HG02970 (cell line): Measurements from ENCODE around the gene GABARAPL1.
"Not testable (repeated sequence)": the region's sequence is repeated elsewhere in the genome, so short reads cannot be mapped to it uniquely, and the experiment has no call there.

Source experiments
- ATAC-seq: cut with Tn5 transposase; IDR thresholded peaks from one replicate; pipeline ENCODE4 v1.9.1; 2021; ENCODE audit warnings: mild to moderate bottlenecking, moderate library complexity, moderate number of reproducible peaks; ENCODE audit not compliant: unreplicated experiment, low FRiP score

Gene GABARAPL1

DNA sequence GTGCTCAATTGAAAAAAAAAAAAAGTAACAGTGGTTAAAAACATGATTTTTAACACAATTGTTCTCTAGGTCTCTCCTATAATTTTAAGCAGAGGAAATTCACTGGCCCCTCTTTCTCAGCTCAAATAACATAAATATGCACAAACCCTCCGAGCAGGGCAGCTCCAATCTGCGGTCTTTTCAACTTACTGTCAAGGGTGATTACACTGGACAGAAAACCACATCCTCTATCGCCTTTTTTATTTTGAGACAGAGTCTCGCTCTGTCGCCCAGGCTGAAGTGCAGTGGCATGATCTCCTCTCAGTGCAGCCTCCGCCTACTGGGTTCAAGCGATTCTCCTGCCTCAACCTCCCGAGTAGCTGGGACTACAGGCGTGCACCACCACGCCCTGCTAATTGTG, 16.5 kb upstream of the GABARAPL1 start:
- ATAC-seq: no peak

DNA sequence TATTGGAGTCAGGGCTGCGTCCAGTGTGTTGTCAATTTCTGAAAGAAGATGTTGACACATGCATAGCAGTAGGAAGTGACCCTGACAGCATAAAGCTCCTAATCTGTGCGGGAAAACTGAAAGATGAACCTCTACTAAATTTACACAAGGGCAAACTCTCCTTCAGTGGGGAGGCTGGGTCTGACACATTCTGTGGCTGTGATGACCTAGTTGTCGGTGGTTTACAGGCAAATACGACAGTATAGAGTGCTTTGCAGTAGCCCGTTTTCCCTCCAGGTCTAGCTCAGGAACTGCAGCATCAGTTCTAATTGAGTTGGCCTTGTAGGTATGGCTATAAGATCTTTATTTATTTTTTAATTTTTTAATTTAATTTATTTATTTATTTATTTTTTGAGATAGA, 14.8 kb upstream of the GABARAPL1 start:
- ATAC-seq: no peak

DNA sequence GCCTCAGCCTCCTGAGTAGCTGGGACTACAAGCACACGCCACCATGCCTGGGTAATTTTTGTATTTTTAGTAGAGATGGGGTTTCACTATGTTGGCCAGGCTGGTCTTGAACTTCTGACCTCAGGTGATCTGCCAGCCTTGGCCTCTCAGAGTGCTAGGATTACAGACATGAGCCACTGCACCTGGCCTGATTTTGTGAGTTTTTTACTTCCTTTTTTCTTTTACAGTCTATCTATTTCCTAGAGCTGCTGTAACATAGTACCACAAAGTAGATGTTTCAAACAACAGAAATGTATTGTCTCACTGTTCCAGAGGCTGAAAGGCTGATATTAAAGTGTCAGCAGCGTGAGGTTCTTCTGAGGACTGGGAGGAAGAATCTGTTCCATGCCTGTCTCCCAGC, 8.2 kb upstream of the GABARAPL1 start:
- not testable (repeated sequence) for ATAC-seq

DNA sequence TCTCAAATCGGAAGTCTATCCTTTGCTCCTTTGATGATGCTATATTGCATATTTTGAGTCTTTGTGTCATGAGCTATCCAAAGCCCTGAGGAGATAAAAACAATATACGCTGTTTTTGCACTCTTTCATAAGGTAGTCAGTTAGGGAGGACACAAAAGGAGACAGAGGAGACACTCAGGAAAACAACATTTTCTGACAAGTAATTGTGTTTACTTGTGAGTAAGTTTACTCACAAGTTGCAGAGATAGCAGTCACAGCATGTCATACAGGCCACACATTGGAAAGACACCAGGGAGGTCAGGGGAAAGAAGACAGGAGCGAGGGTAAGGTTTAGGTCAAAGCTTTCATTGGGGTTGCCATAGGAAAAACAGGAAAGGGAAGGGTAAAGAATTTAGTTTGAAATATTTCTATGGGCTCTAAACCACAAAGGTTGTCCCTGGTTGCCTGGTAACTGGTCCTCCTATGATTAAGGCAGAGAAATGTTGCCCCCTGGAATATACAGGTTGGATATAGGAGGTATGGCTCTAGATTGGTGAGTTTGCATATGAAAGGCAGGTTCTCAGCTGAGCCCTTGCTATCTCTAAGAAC, 7.4 kb upstream of the GABARAPL1 start:
- ATAC-seq: no peak

DNA sequence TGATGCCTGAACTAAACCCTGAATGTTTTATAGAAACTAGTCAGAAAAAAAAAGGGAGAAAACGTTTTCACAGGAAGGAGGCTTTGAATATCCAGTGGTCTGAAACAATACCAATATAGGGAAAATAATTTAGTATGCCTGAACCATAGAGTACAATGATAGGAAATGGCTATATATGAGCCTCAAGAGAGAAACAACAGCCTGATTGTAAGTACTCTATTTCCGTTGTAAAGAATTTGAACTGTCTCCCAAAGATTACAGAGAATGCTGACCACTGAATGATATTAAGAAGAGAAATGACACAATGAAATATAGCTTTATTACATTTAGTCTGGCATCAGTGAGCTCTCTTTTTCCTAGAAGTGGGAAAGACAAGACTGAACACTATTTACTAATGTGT, 5.5 kb upstream of the GABARAPL1 start:
- ATAC-seq: no peak

DNA sequence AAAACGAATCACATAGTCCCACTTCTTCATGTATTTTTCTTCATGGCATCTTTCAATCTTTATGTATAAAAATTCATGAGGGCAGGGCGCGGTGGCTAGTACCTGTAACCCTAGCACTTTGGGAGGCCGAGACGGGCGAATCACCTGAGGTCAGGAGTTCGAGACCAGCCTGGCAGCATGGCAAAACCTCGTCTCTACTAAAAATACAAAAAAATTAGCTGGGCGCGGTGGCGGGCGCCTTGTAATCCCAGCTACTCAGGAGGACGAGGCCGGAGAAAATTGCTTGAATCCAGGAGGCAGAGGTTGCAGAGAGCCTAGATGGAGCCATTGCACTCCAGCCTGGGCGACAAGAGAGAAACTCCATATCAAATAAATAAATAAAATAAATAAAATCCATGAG, 2.5 kb upstream of the GABARAPL1 start:
- ATAC-seq: no peak

DNA sequence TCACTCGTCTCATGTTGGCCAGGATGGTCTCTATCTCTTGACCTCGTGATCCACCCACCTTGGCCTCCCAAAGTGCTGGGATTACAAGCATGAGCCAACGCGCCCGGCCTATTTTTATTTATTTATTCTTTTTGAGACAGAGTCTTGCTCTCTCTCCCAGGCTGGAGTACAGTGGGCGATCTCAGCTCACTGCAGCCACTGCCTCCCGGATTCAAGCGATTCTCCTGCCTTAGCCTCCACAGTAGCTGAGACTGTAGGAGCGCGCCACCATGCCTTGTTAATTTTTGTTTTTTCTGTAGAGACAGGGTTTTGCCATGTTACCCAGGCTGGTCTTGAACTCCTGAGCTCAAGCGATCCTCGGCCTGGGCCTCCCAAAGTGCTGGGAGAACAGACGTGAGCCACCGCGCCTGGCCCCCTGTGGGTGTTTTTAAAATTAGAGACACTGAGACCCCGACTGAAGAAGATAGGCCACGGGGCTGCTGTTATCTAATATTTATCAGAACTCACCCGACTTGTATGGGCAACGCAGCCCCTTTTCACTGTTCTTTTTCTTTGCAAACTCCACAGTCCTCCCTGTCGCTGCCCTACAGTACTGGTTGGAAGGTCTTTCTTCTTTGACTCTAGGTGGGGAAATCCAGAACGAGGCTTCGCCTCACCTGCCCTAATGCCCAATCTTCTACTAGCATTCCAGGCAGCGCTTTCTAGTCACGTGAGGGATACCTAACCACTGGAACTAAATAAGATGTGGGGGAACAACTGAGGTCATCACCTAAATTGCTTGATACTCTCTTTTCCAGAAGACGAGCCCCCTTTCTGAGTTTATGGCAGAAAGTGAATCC, 1.4 kb upstream of the GABARAPL1 start:
- no peak for ATAC-seq

DNA sequence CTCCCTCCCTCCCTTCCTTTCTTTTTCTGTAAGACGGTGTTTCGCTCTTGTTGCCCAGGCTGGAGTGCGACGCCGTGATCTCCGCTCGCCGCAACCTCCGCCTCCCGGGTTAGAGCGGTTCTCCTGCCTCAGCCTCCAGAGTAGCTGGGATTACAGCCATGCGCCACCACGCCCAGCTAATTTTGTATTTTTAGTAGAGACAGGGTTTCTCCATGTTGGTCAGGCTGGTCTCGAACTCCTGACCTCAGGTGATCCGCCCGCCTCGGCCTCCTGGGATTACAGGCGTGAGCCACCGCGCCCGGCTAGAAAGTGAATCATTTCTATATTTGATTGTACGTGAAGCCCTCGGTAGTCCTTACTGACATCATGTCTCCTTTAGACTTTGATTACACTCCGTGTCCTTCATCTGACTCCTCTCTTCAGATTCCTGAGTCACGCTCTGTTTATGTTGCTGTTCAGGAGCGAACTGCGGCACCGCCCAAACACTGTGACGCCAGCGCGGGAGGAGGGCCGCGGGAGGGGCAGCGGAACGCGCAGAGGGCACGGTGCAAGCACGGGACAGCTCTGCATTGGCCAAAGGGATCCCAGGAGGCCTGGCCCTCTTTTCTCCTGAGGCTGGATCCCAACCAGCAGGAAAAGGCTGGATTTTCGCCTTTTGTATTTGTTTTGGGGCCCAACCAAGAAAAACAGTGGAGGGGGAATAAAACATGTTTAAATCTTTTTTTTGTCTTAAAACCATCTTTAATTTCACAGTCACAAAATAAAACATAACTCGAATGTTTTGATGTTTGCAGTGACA, 538 bp upstream of the GABARAPL1 start:
- ATAC-seq: no peak

DNA sequence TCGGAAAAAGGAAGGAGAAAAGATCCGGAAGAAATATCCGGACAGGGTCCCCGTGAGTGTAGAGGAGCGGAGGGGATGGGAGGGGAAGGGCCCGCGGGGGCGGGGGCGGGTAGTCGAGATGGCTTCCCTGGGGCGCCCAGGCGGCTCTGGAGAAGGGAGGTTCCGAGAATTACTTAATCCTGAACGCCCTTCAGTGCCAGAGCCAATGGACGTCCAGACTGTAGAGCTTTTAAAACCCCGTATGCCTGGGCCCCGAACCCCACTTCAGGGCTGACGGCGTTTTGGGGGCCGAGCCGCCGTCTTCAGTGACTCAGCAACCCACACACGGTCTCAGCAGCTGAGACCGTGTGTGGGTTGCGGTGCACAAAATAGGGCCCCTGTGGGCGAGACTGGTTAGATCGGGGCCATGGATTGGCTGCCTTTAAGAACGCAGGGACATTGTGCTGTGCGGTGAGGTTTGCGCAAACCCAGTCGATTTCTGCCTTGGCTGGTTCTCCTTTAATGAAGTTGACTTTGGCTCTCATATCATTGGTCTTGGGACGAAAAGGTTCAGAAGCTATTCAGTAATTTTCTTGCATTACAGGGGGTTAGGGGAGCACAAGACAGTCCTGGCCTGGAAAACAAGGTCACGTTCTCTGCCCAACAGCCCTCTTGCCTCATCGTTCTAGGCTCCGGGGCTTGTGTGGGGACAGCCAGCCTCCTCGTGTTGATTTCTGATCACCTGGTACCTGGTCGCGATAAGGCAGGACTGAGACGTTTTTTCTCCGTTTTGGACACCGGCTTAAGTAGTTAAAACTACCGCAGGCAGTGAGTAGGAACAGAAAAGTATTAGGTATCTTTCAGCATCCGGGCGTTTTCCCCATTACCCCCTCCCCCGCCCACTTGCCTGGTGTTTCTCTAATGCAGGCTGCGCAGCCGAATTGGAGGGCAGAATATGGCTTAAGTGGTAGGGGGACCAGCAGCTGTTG, 775 bp downstream of the GABARAPL1 start:
- no peak for ATAC-seq

DNA sequence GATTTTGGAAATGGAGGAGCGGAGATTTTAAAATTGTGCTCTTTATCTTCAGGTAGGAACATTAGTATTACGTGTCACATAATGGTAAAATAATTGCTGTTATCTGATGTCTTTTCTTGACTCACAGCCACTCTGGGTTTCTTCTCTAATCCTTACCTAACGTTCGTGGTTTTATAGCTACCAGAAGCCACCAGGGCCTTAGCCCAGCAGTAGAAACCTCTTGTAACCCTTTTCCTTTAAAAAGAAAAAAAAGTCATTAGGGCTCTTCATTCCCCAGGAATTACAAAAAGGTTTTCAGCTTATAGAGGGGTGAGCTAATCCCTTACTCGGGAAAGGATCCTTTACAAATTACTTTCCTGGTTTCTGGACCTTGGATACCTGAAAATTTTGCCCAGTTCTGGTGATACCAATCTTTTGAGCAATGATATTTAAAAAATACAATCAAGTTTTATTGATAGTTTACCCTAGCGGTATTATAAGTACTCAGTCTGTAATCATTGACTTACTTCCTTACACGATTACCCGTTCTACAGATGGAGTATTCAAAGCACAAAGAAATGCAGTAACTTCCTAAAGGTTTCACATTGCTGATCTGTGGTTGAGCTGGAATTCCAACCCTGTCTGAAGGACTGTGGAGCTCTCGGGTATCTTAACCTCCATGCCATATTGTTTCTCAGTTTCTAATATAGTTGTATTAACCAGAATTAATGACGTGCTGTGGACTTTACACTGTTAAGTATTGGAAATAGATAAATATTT, 1.6 kb downstream of the GABARAPL1 start:
- ATAC-seq: no peak

DNA sequence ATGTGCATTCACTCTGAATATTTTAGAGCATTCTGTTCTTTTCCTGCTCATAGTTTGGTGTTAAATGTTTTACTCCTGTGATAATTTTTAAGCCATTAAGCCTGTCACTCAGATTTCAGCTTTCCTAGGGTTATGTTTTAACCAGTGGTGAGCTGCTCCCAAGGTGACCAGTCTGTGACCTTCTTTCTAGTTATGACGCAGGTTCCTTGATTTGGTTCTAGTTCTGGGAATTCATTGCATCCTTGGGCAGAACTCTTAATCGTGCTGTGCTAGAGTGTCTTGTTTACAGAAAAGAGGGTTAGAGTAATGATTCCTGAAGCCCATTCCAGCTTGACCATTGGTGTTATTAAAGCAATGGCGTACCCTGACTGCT, 2.2 kb downstream of the GABARAPL1 start:
- no peak for ATAC-seq

DNA sequence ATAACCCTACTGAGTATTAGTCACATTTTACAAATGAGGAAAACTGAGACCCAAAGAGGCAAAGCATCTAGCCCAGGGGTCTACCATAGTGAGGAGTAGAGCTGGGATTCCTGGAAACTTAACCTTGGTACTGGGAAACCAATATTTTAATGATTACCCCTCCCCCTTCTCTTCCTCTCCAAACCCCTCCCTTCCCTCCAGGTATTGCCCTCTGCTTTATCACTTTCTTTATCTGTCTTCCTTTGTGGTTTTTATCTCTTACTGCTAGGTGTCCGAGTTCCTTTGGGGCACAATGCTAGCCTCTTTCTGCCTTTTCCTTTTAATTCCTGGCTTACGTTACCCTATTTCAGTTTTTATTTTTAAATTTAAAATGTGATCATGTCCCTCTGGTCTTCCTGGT, 2.8 kb downstream of the GABARAPL1 start:
- ATAC-seq: no peak

DNA sequence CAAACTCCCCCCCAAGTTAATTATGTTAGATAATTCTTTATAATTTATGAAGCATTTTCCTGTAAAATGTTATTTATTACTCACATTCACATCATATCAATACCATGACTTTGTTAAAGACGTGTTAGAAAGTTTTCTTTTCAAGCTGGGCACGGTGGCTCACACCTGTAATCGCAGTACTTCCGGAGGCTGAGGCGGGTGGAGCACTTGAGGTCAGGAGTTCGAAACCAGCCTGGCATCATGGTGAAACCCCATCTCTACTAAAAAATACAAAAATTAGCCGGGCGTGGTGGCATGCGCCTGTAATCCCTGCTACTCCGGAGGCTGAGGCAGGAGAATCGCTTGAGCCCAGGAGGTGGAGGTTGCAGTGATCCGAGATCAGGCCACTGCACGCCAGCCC, 3.3 kb downstream of the GABARAPL1 start:
- ATAC-seq: not testable (repeated sequence)

DNA sequence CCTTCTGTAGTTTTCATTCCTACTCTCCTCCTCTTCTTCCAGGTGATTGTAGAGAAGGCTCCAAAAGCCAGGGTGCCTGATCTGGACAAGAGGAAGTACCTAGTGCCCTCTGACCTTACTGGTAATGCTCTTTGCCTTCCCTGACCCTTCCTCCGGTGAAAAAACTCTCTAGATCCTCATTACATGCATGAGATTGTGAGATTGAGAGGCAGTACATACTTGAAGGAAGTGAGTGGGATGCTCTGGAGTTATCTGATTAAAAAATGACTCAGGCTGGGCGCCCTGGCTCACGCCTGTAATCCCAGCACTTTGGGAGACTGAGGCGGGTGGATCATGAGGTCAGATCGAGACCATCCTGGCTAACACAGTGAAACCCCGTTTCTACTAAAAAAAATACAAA, 5.3 kb downstream of the GABARAPL1 start:
- no peak for ATAC-seq

DNA sequence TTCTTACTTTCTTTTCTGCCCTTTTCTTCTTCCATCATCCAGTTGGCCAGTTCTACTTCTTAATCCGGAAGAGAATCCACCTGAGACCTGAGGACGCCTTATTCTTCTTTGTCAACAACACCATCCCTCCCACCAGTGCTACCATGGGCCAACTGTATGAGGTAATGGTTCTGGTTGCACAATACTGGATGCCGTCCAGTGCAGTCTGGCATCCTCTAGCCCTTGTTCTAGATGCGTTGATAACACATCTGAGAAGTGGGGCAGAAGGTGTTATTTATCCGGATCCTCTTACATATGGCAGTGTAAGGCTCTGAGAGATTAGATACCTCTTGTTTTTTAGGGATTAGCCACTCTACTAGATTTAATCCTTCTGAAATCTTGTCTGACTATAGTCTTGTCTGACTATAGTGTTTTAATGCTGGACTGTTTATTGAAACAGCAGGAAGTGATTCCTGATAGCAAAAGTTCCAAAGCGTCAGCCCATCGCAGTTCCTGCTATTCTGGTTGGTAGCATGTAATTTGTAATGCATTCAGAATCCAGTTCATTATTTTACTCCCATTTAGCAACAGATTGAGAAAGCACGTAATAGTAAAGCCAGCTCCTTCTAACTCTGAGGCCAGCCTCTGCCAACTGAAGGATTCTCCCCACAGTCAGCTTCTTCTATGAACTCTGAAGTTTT, 7.9 kb downstream of the GABARAPL1 start:
- no peak for ATAC-seq

DNA sequence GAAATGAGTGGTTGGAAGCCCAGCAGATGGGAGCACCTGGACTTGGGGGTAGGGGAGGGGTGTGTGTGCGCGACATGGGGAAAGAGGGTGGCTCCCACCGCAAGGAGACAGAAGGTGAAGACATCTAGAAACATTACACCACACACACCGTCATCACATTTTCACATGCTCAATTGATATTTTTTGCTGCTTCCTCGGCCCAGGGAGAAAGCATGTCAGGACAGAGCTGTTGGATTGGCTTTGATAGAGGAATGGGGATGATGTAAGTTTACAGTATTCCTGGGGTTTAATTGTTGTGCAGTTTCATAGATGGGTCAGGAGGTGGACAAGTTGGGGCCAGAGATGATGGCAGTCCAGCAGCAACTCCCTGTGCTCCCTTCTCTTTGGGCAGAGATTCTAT, 9.2 kb downstream of the GABARAPL1 start:
- ATAC-seq: no peak

DNA sequence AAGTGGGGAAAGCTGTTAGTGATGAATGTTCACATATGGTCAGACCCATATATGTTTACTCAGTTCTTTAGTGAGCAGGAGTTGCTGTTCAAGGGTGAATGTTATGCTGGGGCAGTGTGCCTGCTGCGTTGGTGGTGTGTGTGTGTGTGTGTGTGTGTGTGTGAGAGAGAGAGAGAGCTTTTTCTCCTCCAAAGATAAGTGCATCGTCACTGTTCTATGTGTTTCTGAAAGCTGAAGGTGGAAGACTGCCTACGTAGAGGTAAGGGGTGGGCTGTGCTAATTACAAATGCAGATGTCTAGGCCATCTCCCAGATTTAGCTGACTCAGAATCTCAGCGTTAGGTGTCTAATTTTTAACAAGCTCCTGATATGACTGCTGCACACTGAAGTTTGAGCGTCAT, 10.5 kb downstream of the GABARAPL1 start:
- no peak for ATAC-seq

DNA sequence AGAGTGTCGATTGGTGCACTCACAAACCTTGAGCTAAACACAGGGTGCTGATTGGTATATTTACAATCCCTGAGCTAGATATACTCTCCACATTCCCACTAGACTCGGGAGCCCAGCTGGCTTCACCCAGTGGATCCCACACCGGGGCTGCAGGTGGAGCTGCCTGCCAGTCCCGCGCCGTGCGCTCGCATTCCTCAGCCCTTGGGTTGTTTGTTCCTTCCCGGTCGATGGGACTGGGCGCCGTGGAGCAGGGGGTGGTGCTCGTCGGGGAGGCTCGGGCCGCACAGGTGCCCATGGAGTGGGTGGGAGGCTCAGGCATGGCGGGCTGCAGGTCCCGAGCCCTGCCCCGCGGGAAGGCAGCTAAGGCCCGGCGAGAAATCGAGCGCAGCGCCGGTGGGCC, 12.7 kb downstream of the GABARAPL1 start:
- not testable (repeated sequence) for ATAC-seq

DNA sequence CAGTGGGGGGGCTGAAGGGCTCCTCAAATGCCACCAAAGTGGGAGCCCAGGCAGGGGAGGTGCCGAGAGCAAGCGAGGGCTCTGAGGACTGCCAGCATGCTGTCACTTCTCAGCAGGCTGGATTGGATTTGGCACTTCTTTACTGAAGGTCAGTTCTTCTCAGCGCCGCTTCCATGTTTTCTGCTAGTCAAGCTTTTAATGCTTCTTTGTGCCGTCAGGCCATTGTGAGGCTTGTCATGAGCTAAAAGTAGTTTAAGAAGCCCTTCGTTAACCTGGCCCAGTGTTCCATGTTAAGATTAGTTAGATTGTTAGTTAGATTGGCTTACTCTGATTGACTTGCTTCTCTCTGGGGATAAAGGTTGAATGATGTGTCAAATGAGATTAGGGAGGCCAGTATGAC, 13.4 kb downstream of the GABARAPL1 start:
- no peak for ATAC-seq
